Measurements from ENCODE around the gene ZSCAN21.

ZSCAN21 gene

DNA sequence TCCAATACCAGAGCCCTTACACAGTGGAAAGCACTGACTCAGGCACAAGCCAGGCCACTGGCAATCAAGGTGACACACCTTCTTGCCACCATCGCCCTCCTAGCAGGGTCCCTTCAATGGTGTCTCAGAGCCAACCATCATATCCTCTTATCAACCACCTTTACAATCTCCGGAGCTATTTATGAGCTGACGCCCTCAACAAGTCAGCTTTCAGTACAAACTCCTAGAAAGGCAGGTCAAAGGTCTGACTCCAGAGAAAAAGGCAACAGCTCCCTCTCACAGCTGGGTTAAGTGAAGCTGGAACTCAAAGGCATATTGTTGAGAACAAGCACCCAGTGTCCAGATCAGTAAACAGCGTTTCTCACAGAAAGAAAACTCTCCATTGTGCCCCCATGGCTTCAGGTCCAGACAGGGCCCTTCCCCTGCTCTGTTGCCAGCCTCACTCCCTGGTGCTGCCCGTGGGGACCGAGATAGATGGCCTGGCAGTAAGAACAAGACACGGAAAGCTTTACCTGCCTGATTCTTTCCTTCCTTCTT lies 29.5 kb downstream of the ZSCAN21 start:
- TF ChIP-seq ARNTL (CRISPR knock-in tag; IDR thresholded peaks at IDR 0.05; ENCODE audit: borderline replicate concordance, low read depth) (no peak), PPARA (CRISPR knock-in tag; IDR thresholded peaks at IDR 0.05; ENCODE audit: borderline replicate concordance) (no peak), ZNF70 (CRISPR knock-in tag; IDR thresholded peaks at IDR 0.05) (no peak), BACH2 (CRISPR knock-in tag; IDR thresholded peaks at IDR 0.05; ENCODE audit: borderline replicate concordance) (no peak)
- ATAC-seq: no peak

DNA sequence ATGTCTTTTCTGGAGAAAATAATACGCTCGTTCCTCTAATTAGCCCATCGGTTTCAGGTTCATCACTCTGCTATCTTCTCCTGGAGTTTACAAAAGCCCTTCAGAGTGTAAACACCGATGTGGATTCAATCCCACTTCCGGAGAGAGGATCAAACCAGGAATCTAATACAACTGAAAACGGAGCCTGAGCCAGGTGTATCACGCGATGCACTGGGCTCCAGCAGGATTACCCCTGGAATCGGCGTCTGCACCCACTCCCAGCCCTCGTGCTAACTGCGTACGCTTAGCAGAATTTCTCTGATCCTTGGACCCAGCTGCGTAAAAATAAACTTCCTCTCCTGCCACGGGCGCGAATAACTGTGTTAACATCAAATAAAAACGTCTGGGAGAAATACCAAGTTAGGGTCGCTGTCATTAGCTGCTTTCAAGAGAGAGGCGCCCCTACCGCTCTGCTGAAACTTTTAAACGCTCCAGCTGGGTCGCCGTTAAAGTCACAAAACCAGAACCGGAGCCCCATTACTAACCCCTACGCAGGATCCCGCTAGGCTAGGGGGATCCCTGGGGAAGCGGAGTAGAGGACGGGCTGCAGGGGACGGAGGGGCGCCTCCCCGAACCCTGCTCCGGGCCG lies 31.4 kb downstream of the ZSCAN21 start:
- ATAC-seq: peak; percentile 56
- TF ChIP-seq CSRNP3 (CRISPR knock-in tag; IDR thresholded peaks at IDR 0.05) (0 out of 2 replicates have a peak, but pooled peaks have one; percentile 44), CSDC2 (CRISPR knock-in tag; IDR thresholded peaks at IDR 0.05) (no peak), ZFP3 (CRISPR knock-in tag; IDR thresholded peaks at IDR 0.05) (no peak), BACH2 (CRISPR knock-in tag; IDR thresholded peaks at IDR 0.05; ENCODE audit: borderline replicate concordance) (no peak), ZNF70 (CRISPR knock-in tag; IDR thresholded peaks at IDR 0.05) (0 out of 2 replicates have a peak, but pooled peaks have one; percentile 38), ESRRG (CRISPR knock-in tag; IDR thresholded peaks at IDR 0.05) (no peak), RARB (CRISPR knock-in tag; IDR thresholded peaks at IDR 0.05) (no peak), PPARA (CRISPR knock-in tag; IDR thresholded peaks at IDR 0.05; ENCODE audit: borderline replicate concordance) (no peak), TCF4 (CRISPR knock-in tag; IDR thresholded peaks at IDR 0.05; ENCODE audit: borderline replicate concordance) (no peak), ZNF565 (CRISPR knock-in tag; conservative IDR thresholded peaks at IDR 0.05; ENCODE audit: low read depth) (no peak)

GRCh38 chr7:100081535-100082102 lies 32.0 kb downstream of the ZSCAN21 start, which contains the start of gene ZNF3:
Gene ZNF3 (minus strand): TSS chr7:100081723. CDS start chr7:100077357, 4,366 bp downstream.
- ATAC-seq: peak; percentile 93
- TF ChIP-seq ZFP30 (CRISPR knock-in tag; IDR thresholded peaks at IDR 0.05): no peak
- peak; percentile 32; the same call in 1 of the 2 replicates for TF ChIP-seq RARB (CRISPR knock-in tag; IDR thresholded peaks at IDR 0.05)
- 0 out of 2 replicates have a peak, but pooled peaks have one; percentile 36 for TF ChIP-seq GLIS3 (CRISPR knock-in tag; IDR thresholded peaks at IDR 0.05)
- TF ChIP-seq PATZ1 (CRISPR knock-in tag; IDR thresholded peaks at IDR 0.05; ENCODE audit: borderline replicate concordance): peak; percentile 79; the same call in 1 of the 2 replicates
- no peak for TF ChIP-seq CREB5 (CRISPR knock-in tag; IDR thresholded peaks at IDR 0.05; ENCODE audit: low read depth)
- TF ChIP-seq CSDC2 (CRISPR knock-in tag; IDR thresholded peaks at IDR 0.05): peak; percentile 72; the same call in 1 of the 2 replicates
- TF ChIP-seq ZFP3 (CRISPR knock-in tag; IDR thresholded peaks at IDR 0.05): peak; percentile 63; the same call in 1 of the 2 replicates
- TF ChIP-seq BACH2 (CRISPR knock-in tag; IDR thresholded peaks at IDR 0.05; ENCODE audit: borderline replicate concordance): peak; percentile 100; the same call in 1 of the 2 replicates

- no peak for ATAC-seq
- TF ChIP-seq PATZ1 (CRISPR knock-in tag; IDR thresholded peaks at IDR 0.05; ENCODE audit: borderline replicate concordance) (no peak), ZNF70 (CRISPR knock-in tag; IDR thresholded peaks at IDR 0.05) (no peak), CSRNP3 (CRISPR knock-in tag; IDR thresholded peaks at IDR 0.05) (no peak), ZNF8 (CRISPR knock-in tag; IDR thresholded peaks at IDR 0.05) (no peak)
These were observed 33.4 kb downstream of the ZSCAN21 start for GRCh38 chr7:100082978-100083377.
